K562 (cell line): ENCODE results near the gene TRIM45. TPM values are rescaled to one million over a fixed set of nuclear protein-coding genes. Genes with fewer than 3 reads are reported as not detected.

ENCODE experiments used
- ATAC-seq: fragments of 200-7000 bp; cut with Tn5 transposase; 3 replicates; pipeline ENCODE4 v1.9.1; 2020; ENCODE audit warnings: moderate library complexity
- BruUV-seq: library from RNA; stranded (reverse); fragments of 400-500 nt; replicated peaks from 2 replicates; lab custom pipeline; 2021; lab: Mats Ljungman, UMichigan
- CTCF ChIA-PET: fragments of 300-600 bp; formaldehyde crosslinking; extraction: SDS; loops from one replicate; lab custom pipeline; 2021; ENCODE audit warnings: low intra/inter-chr PET ratio; lab: Yijun Ruan, JAX
- POLR2A ChIA-PET: fragments of 300-600, 350-650 bp; sonication (Branson Sonifier 250); formaldehyde crosslinking; extraction: SDS; loops from one replicate; lab custom pipeline; 2021; ENCODE audit warnings: antibody characterized with exemption, inconsistent platforms; lab: Yijun Ruan, JAX
- DNase-seq, 4 experiments: peaks; one replicate each; pipeline versions ENCODE4 v3.0.0 to v3.0.0-alpha.2; 2011 to 2018; ENCODE audit warnings: low spot score in 3 of 4, mixed read lengths in 3 of 4; ENCODE audit errors: extremely low read depth in 1 of 4
- FAIRE-seq: peaks from 2 replicates; lab custom pipeline; 2011; peaks lifted over from hg19 to GRCh38; lab: Jason Lieb, UNC
- H2AFZ ChIP-seq: 2 replicates; pipeline ENCODE4 v1.6.0; 2011; ENCODE audit warnings: low read depth, low read length, control low read depth, inconsistent platforms
- H3K27ac ChIP-seq: fragments of 200-600 bp; 3 replicates; pipeline ENCODE4 v1.8.0; 2011; ENCODE audit warnings: low read depth, mild to moderate bottlenecking, control low read depth, inconsistent platforms, low read length, moderate library complexity, mixed read lengths; ENCODE audit errors: extremely low read depth
- H3K27me3 ChIP-seq, 2 experiments: fragments of 300-600 bp in 1 of 2; 2 replicates in 1 of 2; 3 replicates in 1 of 2; pipeline versions ENCODE4 v1.6.0 to v1.8.0; 2011; ENCODE audit warnings: inconsistent platforms in 2 of 2, low read length in 2 of 2, mild to moderate bottlenecking in 1 of 2, mixed read lengths in 1 of 2, moderate library complexity in 1 of 2; ENCODE audit not compliant: control insufficient read depth in 2 of 2, insufficient read depth in 2 of 2
- H3K36me3 ChIP-seq: fragments of 300-600 bp; 3 replicates; pipeline ENCODE4 v1.8.0; 2011; ENCODE audit warnings: mild to moderate bottlenecking, low read length, inconsistent platforms; ENCODE audit not compliant: control insufficient read depth, insufficient read depth
- H3K4me1 ChIP-seq, 2 experiments: fragments of 200-600 bp in 1 of 2; replicated peaks in 1 of 2; 2 replicates in 1 of 2; 3 replicates in 1 of 2; pipeline versions ENCODE4 v1.5.1 to v1.8.0; 2011; ENCODE audit warnings: inconsistent platforms in 2 of 2, low read length in 2 of 2, mild to moderate bottlenecking in 1 of 2, mixed read lengths in 1 of 2, moderate library complexity in 1 of 2; ENCODE audit not compliant: control insufficient read depth in 2 of 2, insufficient read depth in 2 of 2
- H3K4me2 ChIP-seq: 2 replicates; pipeline ENCODE4 v1.6.1; 2011; ENCODE audit warnings: low read length, control low read depth, inconsistent platforms, mixed read lengths; ENCODE audit not compliant: insufficient read depth
- H3K4me3 ChIP-seq: fragments of 200-600 bp; sonication (generic), shearing (Covaris generic); 2 replicates; pipeline ENCODE4 v1.5.1; 2016; ENCODE audit warnings: control low read depth, inconsistent platforms
- H3K79me2 ChIP-seq: fragments of 200-600 bp; 3 replicates; pipeline ENCODE4 v1.8.0; 2011; ENCODE audit warnings: low read length, inconsistent platforms; ENCODE audit not compliant: control insufficient read depth, insufficient read depth
- H3K9ac ChIP-seq, 2 experiments: 2 replicates each; pipeline versions ENCODE4 v1.6.0 to v1.6.1; 2011; ENCODE audit warnings: low read depth in 2 of 2, low read length in 2 of 2, control low read depth in 1 of 2, inconsistent platforms in 1 of 2, mild to moderate bottlenecking in 1 of 2, mixed read lengths in 1 of 2; ENCODE audit not compliant: insufficient read depth in 1 of 2
- H3K9me1 ChIP-seq: one replicate; pipeline ENCODE4 v1.6.0; 2011; ENCODE audit warnings: inconsistent platforms, mild to moderate bottlenecking, low read length, moderate library complexity; ENCODE audit not compliant: control insufficient read depth, insufficient read depth
- H3K9me3 ChIP-seq: replicated peaks from 2 replicates; pipeline ENCODE4 v1.5.1; 2011; ENCODE audit warnings: low read depth, low read length, inconsistent platforms; ENCODE audit not compliant: control insufficient read depth, insufficient read depth
- H4K20me1 ChIP-seq: replicated peaks from 2 replicates; pipeline ENCODE4 v1.6.1; 2011; ENCODE audit warnings: low read length, inconsistent platforms, mixed read lengths; ENCODE audit not compliant: control insufficient read depth, insufficient read depth
- ATF7 ChIP-seq: fragments of 450-650 bp; IDR thresholded peaks from 2 replicates; pipeline ENCODE4 v1.7.1; 2014; ENCODE audit warnings: mild to moderate bottlenecking, moderate library complexity
- ESRRA ChIP-seq: fragments of 450-650 bp; IDR thresholded peaks from 2 replicates; pipeline ENCODE4 v1.6.1; 2014; ENCODE audit warnings: low read depth, mild to moderate bottlenecking, moderate library complexity, borderline replicate concordance
- GATAD2A ChIP-seq: fragments of 450-650 bp; IDR thresholded peaks from 2 replicates; pipeline ENCODE4 v1.6.1; 2017
- NR2F6 ChIP-seq: fragments of 450-650 bp; formaldehyde crosslinking; IDR thresholded peaks from 2 replicates; pipeline ENCODE4 v1.4.0; 2020; ENCODE audit warnings: mild to moderate bottlenecking
- TSC22D4 ChIP-seq: fragments of 450-650 bp; IDR thresholded peaks from 2 replicates; pipeline ENCODE4 v1.6.1; 2016; ENCODE audit warnings: missing genetic modification characterization, missing biosample characterization, control low read depth
- ZFP36 ChIP-seq: fragments of 150-350 bp; IDR thresholded peaks from 2 replicates; pipeline ENCODE4 v1.6.1; 2018; ENCODE audit warnings: low read length, low read depth; ENCODE audit not compliant: partially characterized antibody
- ZNF140 ChIP-seq: fragments of 250-450 bp; sonication (Bioruptor Pico); IDR thresholded peaks from 2 replicates; pipeline ENCODE4 v1.8.0; 2021; ENCODE audit warnings: moderate library complexity, mild to moderate bottlenecking, inconsistent platforms
- ZNF764 ChIP-seq: fragments of 250-450 bp; sonication (Bioruptor Pico); IDR thresholded peaks from 2 replicates; pipeline ENCODE4 v1.4.0; 2020; ENCODE audit warnings: low read depth, mild to moderate bottlenecking, moderate library complexity
- WGBS: fragments of 100-300 bp; shearing (Covaris generic); methylation state at CpG from one replicate; pipeline ENCODE4 v1.1.6; 2016; ENCODE audit warnings: low coverage, mixed read lengths; ENCODE audit not compliant: insufficient coverage; ENCODE audit errors: missing lambda C conversion rate; 5-methylcytosine and 5-hydroxymethylcytosine counted together
- in situ Hi-C: fragments of 300-500 bp; cut with MboI; formaldehyde crosslinking; loops from 4 replicates; pipeline ENCODE4 v1.15.0; 2018; ENCODE audit warnings: inconsistent platforms, mixed read lengths
- intact Hi-C: fragments of 100-400 bp; cut with micrococcal nuclease; formaldehyde crosslinking; loops from 2 replicates; pipeline ENCODE4 v1.14.2; 2022
- polyA plus RNA-seq, 8 experiments: library from polyadenylated mRNA; depleted of rRNA in 4 of 8; stranded (reverse) in 5 of 8; unstranded in 3 of 8; fragments of >200 nt; fragmentation: Nextera tagmentation in 2 of 8; fragmentation: Illumina TruSeq in 1 of 8; extraction: Ambion mirVana in 2 of 8; extraction: Trizol in 1 of 8; gene quantifications; 2 replicates each; pipeline versions ENCODE4 v1.2.1 to v1.2.3, GENCODE V29; 2011 to 2014; ENCODE audit warnings: inconsistent platforms in 1 of 8, missing spikeins in 1 of 8
- total RNA-seq, 7 experiments: library from RNA; depleted of rRNA in 6 of 7; stranded (reverse); fragments of >200 nt in 6 of 7; fragmentation: Illumina TruSeq in 2 of 7; extraction: Trizol in 2 of 7; gene quantifications; 2 replicates each; pipeline versions ENCODE4 v1.2.1 to v1.2.3, GENCODE V29; 2011 to 2021; ENCODE audit warnings: low replicate concordance in 1 of 7
- TF ChIP-seq, protein P1 (sequence below): fragments of 200-800 bp; sonication (Bioruptor generic); IDR thresholded peaks from 2 replicates; pipeline ENCODE4 v1.6.1; 2017; ENCODE audit warnings: missing genetic modification characterization, missing compliant biosample characterization
- TF ChIP-seq, protein P2 (sequence below): fragments of 450-650 bp; formaldehyde crosslinking; IDR thresholded peaks from 2 replicates; pipeline ENCODE4 v1.4.0; 2020; ENCODE audit warnings: mild to moderate bottlenecking, moderate library complexity
- TF ChIP-seq, protein P3 (sequence below): IDR thresholded peaks from 2 replicates; pipeline ENCODE4 v1.6.1; 2014; ENCODE audit warnings: antibody characterized with exemption

The TRIM45 gene
- total and polyA plus RNA-seq, 9 of the 15 experiments (the other 6 are each of a cell fraction or from before 2014, with no cell fraction given) = 1.9 to 6.2 (median 3.6) TPM

DNA sequence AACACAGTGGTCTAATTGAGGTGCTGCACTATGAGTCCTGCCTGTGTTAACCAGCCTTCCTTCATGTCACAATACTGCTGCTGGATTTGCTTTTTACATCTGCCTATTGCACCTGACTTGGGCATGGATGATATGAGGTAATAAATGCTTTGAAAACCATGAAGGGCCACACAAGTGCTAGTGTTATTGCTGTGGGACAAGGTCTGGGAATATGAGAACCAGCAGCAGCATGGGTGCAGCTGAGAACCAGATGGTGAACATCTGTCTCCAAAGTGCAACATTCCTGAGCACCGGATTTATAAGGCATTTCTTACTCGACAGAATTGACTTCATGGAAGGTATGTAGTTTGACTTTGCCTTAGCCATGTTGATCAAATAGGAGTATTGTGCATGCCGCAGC, 16.6 kb downstream of the TRIM45 start:
- no peak overlapping the region for H3K27ac ChIP-seq
- H3K9me1 ChIP-seq = no peaks in the 10 kb centered on the region
- no TSS peak for BruUV-seq
- ChIA-PET POLR2A (interaction anchor here (3.3 kb wide), 1 partner anchor 11 kb away, joined by 16 read pairs; no protein-coding TSS in a partner anchor), CTCF (no interaction called here)
- WGBS = 92% methylated on average over 3 of the region's 3 CpGs
- 0 out of 2 replicates have a peak, but pooled peaks cover 2% of the 10 kb centered on the region for H3K9me3 ChIP-seq
- DNase-seq (no peak), FAIRE-seq (no peak), ATAC-seq (no peak)
- H2AFZ ChIP-seq = no peak overlapping the region
- H3K9ac ChIP-seq = no peak overlapping the region
- H3K36me3 ChIP-seq = peaks cover 51% of the 10 kb centered on the region
- no peaks in the 10 kb centered on the region for H3K79me2 ChIP-seq
- in situ Hi-C loops = no loop called here
- intact Hi-C loops = no loop called here
- H3K4me2 ChIP-seq = no peak overlapping the region
- no peak overlapping the region for H3K4me3 ChIP-seq
- H4K20me1 ChIP-seq = no peaks in the 10 kb centered on the region
- TF ChIP-seq, protein P1, sequence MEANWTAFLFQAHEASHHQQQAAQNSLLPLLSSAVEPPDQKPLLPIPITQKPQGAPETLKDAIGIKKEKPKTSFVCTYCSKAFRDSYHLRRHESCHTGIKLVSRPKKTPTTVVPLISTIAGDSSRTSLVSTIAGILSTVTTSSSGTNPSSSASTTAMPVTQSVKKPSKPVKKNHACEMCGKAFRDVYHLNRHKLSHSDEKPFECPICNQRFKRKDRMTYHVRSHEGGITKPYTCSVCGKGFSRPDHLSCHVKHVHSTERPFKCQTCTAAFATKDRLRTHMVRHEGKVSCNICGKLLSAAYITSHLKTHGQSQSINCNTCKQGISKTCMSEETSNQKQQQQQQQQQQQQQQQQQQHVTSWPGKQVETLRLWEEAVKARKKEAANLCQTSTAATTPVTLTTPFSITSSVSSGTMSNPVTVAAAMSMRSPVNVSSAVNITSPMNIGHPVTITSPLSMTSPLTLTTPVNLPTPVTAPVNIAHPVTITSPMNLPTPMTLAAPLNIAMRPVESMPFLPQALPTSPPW (CRISPR knock-in tag) = no peak
- no peak for TF ChIP-seq ATF7
- no peak for TF ChIP-seq NR2F6 (CRISPR knock-in tag)
- TF ChIP-seq GATAD2A = no peak
- TF ChIP-seq ESRRA = no peak
- no peak for TF ChIP-seq ZNF764 (CRISPR knock-in tag)
- TF ChIP-seq ZNF140 (CRISPR knock-in tag) = no peak
- TF ChIP-seq, protein P2, sequence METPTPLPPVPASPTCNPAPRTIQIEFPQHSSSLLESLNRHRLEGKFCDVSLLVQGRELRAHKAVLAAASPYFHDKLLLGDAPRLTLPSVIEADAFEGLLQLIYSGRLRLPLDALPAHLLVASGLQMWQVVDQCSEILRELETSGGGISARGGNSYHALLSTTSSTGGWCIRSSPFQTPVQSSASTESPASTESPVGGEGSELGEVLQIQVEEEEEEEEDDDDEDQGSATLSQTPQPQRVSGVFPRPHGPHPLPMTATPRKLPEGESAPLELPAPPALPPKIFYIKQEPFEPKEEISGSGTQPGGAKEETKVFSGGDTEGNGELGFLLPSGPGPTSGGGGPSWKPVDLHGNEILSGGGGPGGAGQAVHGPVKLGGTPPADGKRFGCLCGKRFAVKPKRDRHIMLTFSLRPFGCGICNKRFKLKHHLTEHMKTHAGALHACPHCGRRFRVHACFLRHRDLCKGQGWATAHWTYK (CRISPR knock-in tag) = no peak
- TF ChIP-seq, protein P3, sequence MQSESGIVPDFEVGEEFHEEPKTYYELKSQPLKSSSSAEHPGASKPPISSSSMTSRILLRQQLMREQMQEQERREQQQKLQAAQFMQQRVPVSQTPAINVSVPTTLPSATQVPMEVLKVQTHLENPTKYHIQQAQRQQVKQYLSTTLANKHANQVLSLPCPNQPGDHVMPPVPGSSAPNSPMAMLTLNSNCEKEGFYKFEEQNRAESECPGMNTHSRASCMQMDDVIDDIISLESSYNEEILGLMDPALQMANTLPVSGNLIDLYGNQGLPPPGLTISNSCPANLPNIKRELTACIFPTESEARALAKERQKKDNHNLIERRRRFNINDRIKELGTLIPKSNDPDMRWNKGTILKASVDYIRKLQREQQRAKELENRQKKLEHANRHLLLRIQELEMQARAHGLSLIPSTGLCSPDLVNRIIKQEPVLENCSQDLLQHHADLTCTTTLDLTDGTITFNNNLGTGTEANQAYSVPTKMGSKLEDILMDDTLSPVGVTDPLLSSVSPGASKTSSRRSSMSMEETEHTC = no peak
- TF ChIP-seq ZFP36 = no peak
- TF ChIP-seq TSC22D4 (tag) = no peak
- no peaks in the 10 kb centered on the region for H3K4me1 ChIP-seq
- no peaks in the 10 kb centered on the region for H3K27me3 ChIP-seq
